Cardiac septum (tissue), 1 donor: ENCODE data around the gene OBP2B. TPM values are rescaled to one million over a fixed set of nuclear protein-coding genes. Genes with fewer than 3 reads are reported as not detected.
"Not testable (repeated sequence)": the region's sequence is repeated elsewhere in the genome, so short reads cannot be mapped to it uniquely, and the experiment has no call there.

Source experiments
- DNase-seq: peaks from one replicate; pipeline ENCODE4 v3.0.0-alpha.2; 2020; ENCODE audit warnings: low spot score
- intact Hi-C: fragments of 100-400 bp; cut with DNase I; formaldehyde crosslinking; loops from one replicate; pipeline ENCODE4 v1.14.0; 2022
- long read RNA-seq: library from polyadenylated mRNA; unstranded; transcript quantifications from one replicate; pipeline ENCODE4 v2.0.0, GENCODE V29; 2021
- total RNA-seq: library from RNA; stranded (reverse); fragmentation: NEBNext Ultra II Directional; extraction: Animal tissue kit (Norgen Biotek cat#: 25700); gene quantifications from one replicate; pipeline ENCODE4 v1.2.1, GENCODE V29; 2021
- donor health status: DM: no; HTN: no; CAD: no.

OBP2B gene
- total RNA-seq = not detected
- long read RNA-seq = 0 reads

DNA sequence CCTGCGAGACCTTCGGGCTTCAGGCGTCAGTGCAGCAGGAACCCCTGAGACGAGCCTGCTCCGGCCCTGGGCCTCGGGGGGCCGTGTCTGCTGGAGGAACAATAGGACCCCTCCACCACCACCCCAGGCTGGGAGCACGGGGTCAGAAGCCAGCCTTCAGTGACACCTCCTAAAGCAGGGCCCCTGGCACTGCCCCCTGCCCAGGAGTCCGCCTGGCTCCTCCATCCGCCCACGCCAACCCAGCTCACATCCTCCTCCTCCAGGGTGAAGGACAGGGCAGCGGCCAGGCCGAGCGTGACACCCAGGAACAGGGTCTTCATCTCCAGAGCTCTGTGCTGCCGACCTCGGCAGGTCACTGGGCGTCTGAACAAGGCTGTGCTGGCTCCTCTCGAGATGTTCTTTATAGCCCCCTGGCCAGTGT lies at the start of gene OBP2B:
TSS of gene OBP2B (minus strand) at position 371 of the 421 bp plus-strand sequence. CDS start at position 320, 51 bp downstream.
- intact Hi-C loops, DNase-seq: not testable (repeated sequence)

DNA sequence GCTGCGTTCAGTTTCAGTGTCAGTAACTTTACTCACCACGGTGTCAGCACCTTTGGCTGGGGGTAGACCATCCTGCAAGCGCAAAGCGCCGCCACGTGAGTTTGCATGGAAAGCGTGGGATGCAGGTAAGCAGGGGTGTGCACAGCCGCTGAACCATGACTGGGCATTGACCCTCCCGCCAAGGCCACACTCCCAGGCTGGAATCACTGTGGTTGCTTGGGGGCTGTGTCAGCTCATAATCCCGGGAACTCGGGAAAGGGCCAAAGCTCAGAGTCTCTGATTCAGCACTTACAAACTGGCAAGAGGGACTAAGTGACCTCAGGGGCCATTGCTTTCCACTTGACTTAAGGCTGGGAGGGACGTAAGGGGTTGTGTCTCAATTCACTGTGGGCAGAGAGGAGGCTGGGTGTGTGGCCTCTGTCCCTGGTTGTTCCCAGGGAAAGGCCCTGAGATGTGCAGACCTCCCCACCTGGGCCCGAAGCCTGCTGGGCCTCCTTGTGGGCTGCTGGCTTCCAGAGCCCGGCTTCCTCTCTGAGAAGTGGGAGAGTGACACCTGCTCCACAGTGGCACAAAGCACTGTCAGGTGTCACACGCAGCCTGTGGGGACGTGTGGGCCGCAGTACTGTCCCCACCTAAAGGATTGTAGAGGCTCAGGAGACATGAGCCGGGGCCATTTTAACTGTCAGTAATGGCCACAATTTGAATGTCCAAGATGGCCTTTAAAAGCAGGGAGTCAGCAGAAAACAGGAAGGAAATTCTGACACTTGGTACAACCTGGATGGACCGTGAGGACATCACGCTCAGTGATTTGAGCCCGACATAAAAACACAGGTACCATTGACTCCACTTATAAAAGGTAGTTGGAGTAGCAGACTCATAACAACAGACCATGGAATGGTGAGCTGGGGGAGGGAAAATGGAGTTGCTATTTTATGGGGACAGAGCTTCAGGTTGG lies 49.3 kb upstream of the OBP2B start:
- no peak for DNase-seq
- intact Hi-C loops = no loop called here

- intact Hi-C loops = no loop called here
- no peak for DNase-seq
Measured at GRCh38 chr9:133257465-133257956, 48.5 kb upstream of the OBP2B start.

GRCh38 chr9:133256686-133257091 lies 47.6 kb upstream of the OBP2B start:
- DNase-seq = no peak
- intact Hi-C loops = no loop called here

DNA sequence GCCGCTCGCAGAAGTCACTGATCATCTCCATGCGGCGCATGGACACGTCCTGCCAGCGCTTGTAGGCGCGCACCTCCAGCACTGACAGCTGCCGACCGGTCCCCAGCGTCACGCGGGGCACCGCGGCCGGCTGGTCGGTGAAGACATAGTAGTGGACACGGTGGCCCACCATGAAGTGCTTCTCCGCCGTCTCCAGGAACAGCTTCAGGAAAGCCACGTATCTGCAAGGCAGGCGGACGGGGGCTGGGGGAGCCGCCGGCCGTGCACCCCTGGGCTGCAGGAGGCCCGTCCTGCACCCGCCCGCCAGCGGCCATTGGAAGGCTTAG lies 47.0 kb upstream of the OBP2B start:
- no peak for DNase-seq
- intact Hi-C loops = no loop called here

DNA sequence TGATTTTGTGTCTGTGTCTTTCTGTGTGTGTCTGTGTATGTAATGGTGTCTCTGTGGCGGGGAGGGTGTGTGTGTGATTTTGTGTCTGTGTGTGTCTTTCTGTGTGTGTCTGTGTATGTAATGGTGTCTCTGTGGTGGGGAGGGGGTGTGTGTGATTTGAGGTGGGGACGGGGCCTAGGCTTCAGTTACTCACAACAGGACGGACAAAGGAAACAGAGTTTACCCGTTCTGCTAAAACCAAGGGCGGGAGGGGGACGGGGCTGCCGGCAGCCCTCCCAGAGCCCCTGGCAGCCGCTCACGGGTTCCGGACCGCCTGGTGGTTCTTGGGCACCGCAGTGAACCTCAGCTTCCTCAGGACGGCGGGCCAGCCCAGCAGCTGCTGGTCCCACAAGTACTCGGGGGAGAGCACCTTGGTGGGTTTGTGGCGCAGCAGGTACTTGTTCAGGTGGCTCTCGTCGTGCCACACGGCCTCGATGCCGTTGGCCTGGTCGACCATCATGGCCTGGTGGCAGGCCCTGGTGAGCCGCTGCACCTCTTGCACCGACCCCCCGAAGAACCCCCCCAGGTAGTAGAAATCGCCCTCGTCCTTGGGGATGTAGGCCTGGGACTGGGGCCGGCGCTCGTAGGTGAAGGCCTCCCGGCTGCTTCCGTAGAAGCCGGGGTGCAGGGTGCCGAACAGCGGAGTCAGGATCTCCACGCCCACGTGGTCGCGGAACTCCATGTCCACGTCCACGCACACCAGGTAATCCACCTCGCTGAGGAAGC lies 46.5 kb upstream of the OBP2B start:
- intact Hi-C loops = no loop called here
- DNase-seq = no peak

DNA sequence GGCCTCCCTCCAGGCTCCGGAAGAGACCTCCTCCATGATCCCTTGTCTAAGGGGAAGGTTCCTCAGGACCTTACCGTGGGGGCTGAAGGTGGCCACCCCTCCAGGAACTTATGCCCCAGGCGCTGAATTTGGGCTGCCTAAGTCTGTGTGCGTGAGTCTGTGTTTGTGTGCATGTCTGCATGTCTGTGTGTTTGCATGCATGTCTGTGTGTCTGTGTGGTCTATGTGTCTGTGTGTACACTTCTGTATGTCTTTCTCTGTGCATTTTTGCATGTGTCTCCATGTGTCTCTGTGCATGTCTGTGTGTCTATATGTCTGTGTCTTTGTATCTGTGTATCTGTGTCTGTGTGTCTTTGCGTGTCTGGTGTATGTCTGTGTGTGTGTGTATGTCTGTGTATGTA lies 45.4 kb upstream of the OBP2B start:
- no peak for DNase-seq
- intact Hi-C loops = no loop called here

DNA sequence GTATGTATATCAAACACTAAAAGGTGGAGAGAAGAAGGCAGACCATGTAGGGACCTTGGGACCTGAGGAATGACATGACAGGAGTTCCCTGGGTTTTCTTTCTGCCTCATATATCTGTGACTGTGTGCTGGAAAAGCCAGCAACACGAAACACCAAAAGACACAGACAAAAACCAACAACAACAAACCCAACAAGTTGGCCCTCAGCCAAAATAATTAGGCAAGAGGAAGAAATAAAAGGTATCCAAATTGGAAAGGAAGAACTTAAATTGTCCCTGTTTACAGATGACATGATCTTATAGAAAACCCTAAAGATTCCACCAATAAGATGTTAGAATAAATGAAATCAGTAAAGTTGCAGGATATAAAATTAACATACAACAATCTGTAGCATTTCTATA lies 44.2 kb upstream of the OBP2B start:
- intact Hi-C loops = no loop called here
- no peak for DNase-seq

- DNase-seq = no peak
- intact Hi-C loops = no loop called here
Measured at GRCh38 chr9:133252301-133253020, 43.4 kb upstream of the OBP2B start.

DNA sequence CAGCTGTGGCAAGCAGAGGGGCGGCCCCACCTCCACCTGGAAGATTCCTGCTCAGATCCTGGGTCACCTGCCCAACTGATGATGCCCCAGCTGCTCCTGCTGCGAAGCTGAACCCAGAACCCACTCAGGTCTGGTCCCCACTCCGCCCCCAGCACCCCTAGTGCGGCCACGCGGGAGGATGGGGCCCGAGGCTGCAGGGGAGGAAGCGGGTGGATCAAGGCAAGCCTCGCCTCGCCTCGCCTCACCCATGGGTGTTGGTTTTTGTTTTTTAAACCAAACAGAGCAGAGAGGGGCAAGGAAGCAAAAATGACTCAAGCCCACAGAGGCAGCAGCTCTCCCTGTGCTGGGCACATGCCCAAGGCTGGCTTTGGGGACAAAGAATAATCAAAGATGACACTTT lies 42.7 kb upstream of the OBP2B start:
- intact Hi-C loops = no loop called here
- no peak for DNase-seq

- intact Hi-C loops, DNase-seq: not testable (repeated sequence)
Measured at GRCh38 chr9:133251221-133251620, 42.2 kb upstream of the OBP2B start.

GRCh38 chr9:133250741-133251170 lies 41.7 kb upstream of the OBP2B start:
- intact Hi-C loops = no loop called here

GRCh38 chr9:133249337-133249736 lies 40.3 kb upstream of the OBP2B start:
- no peak for DNase-seq

More at GRCh38 chr9:133250741-133251170, 41.7 kb upstream of the OBP2B start:
- DNase-seq = no peak

GRCh38 chr9:133248726-133249295 lies 39.8 kb upstream of the OBP2B start:
- intact Hi-C loops = no loop called here

More at GRCh38 chr9:133249337-133249736, 40.3 kb upstream of the OBP2B start:
- intact Hi-C loops = no loop called here

DNA sequence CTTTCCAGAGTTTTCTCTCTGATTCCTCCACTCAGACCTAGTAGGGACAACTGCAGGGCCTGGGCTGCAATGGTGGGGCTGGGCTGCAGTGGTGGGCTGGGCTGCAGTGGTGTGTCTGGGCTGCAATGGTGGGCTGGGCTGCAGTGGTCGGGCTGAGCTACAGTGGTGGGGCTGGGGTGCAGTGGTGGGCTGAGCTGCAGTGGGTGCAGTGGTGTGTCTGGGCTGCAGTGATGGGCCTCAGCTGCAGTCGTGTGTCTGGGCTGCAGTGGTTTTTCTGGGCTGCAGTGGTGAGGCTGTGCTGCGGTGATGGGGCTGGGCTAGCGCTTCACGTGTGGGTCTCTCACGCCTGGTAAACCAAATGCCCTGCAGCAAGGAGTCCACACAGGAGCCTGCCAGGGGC lies 38.6 kb upstream of the OBP2B start:
- intact Hi-C loops = no loop called here
- no peak for DNase-seq

More at GRCh38 chr9:133248726-133249295, 39.8 kb upstream of the OBP2B start:
- DNase-seq = no peak

GRCh38 chr9:133246991-133247390 lies 37.9 kb upstream of the OBP2B start:
- intact Hi-C loops = no loop called here
- DNase-seq = no peak

DNA sequence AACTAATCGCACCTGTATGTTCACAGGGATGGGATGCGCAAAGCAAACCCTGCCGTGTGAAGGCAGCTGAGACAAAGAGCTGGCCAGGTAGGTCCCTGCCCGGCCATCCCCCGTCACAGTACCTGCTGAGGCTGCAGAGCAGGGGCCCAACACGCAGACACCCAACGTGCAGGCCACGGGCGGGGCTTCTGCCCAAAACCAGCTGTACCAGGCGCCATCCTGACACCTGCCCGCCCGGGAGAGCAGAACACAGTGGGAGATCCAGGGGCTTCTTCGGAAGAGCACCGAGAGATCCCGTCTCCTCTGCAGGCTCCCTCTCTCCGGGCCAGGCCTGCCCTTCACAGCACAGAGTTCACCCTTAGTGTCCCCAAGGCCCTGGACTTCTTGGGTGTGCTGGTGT lies 37.5 kb upstream of the OBP2B start:
- intact Hi-C loops = no loop called here
- peak; percentile 56 for DNase-seq

- intact Hi-C loops = no loop called here
- no peak for DNase-seq
Measured at GRCh38 chr9:133242991-133243390, 33.9 kb upstream of the OBP2B start.

GRCh38 chr9:133242241-133242640 lies 33.2 kb upstream of the OBP2B start:
- intact Hi-C loops = no loop called here
- peak; percentile 29 for DNase-seq
